HEK293 (cell line): ENCODE data around the gene CDK14.

ENCODE experiments used
- KLF1 ChIP-seq: fragments of 450-650 bp; formaldehyde crosslinking; IDR thresholded peaks from 2 replicates; pipeline ENCODE4 v1.5.1; 2016; ENCODE audit warnings: missing biosample characterization, missing genetic modification characterization
- ZNF140 ChIP-seq: fragments of 450-650 bp; formaldehyde crosslinking; IDR thresholded peaks from 2 replicates; pipeline ENCODE4 v1.5.1; 2016; ENCODE audit warnings: missing biosample characterization, missing genetic modification characterization
- ZNF16 ChIP-seq: fragments of 450-650 bp; formaldehyde crosslinking; IDR thresholded peaks from 2 replicates; pipeline ENCODE4 v1.5.1; 2016; ENCODE audit warnings: low read depth, missing biosample characterization, missing genetic modification characterization
- ZNF324 ChIP-seq: fragments of 450-650 bp; formaldehyde crosslinking; IDR thresholded peaks from 2 replicates; pipeline ENCODE4 v1.5.1; 2016; ENCODE audit warnings: missing biosample characterization, missing genetic modification characterization
- ZNF37A ChIP-seq: fragments of 450-650 bp; IDR thresholded peaks from 2 replicates; pipeline ENCODE4 v1.5.1; 2018; ENCODE audit warnings: missing biosample characterization, missing genetic modification characterization
- ZNF571 ChIP-seq: fragments of 450-650 bp; formaldehyde crosslinking; IDR thresholded peaks from 2 replicates; pipeline ENCODE4 v1.5.0; 2017; ENCODE audit warnings: missing biosample characterization, missing genetic modification characterization
- ZNF747 ChIP-seq: fragments of 450-650 bp; formaldehyde crosslinking; IDR thresholded peaks from 2 replicates; pipeline ENCODE4 v1.5.1; 2016; ENCODE audit warnings: missing biosample characterization, missing genetic modification characterization
- ZNF777 ChIP-seq: fragments of 450-650 bp; formaldehyde crosslinking; IDR thresholded peaks from 2 replicates; pipeline ENCODE4 v1.5.1; 2017; ENCODE audit warnings: missing biosample characterization, missing genetic modification characterization, borderline replicate concordance
- TF ChIP-seq, protein P1 (sequence below): fragments of 450-650 bp; formaldehyde crosslinking; IDR thresholded peaks from 2 replicates; pipeline ENCODE4 v1.5.1; 2016; ENCODE audit warnings: missing biosample characterization, missing genetic modification characterization
- TF ChIP-seq, protein P2 (sequence below): fragments of 450-650 bp; formaldehyde crosslinking; IDR thresholded peaks from 2 replicates; pipeline ENCODE4 v1.5.1; 2017; ENCODE audit warnings: missing biosample characterization, missing genetic modification characterization
- TF ChIP-seq, protein P3 (sequence below): fragments of 450-650 bp; formaldehyde crosslinking; IDR thresholded peaks from 2 replicates; pipeline ENCODE4 v1.5.1; 2016; ENCODE audit warnings: missing biosample characterization, missing genetic modification characterization, low read depth
- TF ChIP-seq, protein P4 (sequence below): fragments of 450-650 bp; formaldehyde crosslinking; IDR thresholded peaks from 2 replicates; pipeline ENCODE4 v1.5.1; 2016; ENCODE audit warnings: missing biosample characterization, missing genetic modification characterization

DNA sequence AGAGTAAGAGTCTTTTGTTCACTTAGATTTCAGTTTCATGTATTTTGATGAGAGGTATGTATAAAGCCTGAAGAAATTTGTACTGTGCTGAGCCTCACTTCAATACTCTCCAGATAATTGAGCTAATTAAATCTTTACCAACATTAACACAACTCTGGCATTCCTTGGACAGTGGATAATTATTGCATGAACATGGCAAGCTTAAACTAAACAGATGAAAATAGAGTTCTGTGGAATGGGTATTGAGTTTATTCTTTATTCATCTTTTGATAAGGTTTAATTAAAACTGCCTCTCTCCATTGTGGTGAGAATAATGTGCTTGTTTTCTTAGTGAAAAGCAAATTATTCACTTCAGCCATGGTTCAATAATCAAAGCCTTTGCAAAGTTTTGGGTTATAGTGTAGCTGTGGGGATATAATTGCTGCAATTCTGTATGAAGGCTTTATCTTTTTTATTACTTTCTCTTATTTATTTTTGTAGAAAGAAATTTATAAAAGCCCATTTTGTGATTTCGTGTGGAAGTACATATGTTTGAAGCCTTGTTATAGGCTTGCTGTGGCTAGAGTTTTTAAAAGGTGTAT lies 541.8 kb downstream of the CDK14 start:
- TF ChIP-seq ZNF16 (tag by site-specific recombination) (no peak), ZNF140 (tag by site-specific recombination) (no peak), KLF1 (tag by site-specific recombination) (no peak), ZNF571 (tag by site-specific recombination) (no peak), ZNF37A (tag by site-specific recombination) (no peak), ZNF777 (tag by site-specific recombination) (no peak), ZNF324 (no peak), ZNF747 (tag by site-specific recombination) (no peak)
- TF ChIP-seq, protein P1, sequence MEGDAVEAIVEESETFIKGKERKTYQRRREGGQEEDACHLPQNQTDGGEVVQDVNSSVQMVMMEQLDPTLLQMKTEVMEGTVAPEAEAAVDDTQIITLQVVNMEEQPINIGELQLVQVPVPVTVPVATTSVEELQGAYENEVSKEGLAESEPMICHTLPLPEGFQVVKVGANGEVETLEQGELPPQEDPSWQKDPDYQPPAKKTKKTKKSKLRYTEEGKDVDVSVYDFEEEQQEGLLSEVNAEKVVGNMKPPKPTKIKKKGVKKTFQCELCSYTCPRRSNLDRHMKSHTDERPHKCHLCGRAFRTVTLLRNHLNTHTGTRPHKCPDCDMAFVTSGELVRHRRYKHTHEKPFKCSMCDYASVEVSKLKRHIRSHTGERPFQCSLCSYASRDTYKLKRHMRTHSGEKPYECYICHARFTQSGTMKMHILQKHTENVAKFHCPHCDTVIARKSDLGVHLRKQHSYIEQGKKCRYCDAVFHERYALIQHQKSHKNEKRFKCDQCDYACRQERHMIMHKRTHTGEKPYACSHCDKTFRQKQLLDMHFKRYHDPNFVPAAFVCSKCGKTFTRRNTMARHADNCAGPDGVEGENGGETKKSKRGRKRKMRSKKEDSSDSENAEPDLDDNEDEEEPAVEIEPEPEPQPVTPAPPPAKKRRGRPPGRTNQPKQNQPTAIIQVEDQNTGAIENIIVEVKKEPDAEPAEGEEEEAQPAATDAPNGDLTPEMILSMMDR: no peak
- TF ChIP-seq, protein P2, sequence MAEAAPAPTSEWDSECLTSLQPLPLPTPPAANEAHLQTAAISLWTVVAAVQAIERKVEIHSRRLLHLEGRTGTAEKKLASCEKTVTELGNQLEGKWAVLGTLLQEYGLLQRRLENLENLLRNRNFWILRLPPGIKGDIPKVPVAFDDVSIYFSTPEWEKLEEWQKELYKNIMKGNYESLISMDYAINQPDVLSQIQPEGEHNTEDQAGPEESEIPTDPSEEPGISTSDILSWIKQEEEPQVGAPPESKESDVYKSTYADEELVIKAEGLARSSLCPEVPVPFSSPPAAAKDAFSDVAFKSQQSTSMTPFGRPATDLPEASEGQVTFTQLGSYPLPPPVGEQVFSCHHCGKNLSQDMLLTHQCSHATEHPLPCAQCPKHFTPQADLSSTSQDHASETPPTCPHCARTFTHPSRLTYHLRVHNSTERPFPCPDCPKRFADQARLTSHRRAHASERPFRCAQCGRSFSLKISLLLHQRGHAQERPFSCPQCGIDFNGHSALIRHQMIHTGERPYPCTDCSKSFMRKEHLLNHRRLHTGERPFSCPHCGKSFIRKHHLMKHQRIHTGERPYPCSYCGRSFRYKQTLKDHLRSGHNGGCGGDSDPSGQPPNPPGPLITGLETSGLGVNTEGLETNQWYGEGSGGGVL (tag by site-specific recombination): no peak
- TF ChIP-seq, protein P3, sequence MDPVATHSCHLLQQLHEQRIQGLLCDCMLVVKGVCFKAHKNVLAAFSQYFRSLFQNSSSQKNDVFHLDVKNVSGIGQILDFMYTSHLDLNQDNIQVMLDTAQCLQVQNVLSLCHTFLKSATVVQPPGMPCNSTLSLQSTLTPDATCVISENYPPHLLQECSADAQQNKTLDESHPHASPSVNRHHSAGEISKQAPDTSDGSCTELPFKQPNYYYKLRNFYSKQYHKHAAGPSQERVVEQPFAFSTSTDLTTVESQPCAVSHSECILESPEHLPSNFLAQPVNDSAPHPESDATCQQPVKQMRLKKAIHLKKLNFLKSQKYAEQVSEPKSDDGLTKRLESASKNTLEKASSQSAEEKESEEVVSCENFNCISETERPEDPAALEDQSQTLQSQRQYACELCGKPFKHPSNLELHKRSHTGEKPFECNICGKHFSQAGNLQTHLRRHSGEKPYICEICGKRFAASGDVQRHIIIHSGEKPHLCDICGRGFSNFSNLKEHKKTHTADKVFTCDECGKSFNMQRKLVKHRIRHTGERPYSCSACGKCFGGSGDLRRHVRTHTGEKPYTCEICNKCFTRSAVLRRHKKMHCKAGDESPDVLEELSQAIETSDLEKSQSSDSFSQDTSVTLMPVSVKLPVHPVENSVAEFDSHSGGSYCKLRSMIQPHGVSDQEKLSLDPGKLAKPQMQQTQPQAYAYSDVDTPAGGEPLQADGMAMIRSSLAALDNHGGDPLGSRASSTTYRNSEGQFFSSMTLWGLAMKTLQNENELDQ (tag by site-specific recombination): no peak
- TF ChIP-seq, protein P4, sequence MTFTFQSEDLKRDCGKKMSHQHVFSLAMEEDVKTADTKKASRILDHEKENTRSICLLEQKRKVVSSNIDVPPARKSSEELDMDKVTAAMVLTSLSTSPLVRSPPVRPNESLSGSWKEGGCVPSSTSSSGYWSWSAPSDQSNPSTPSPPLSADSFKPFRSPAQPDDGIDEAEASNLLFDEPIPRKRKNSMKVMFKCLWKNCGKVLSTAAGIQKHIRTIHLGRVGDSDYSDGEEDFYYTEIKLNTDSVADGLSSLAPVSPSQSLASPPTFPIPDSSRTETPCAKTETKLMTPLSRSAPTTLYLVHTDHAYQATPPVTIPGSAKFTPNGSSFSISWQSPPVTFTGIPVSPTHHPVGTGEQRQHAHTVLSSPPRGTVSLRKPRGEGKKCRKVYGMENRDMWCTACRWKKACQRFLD: no peak
